ENCODE data around the gene MLLT3.

Gene MLLT3

GRCh38 chr9:20373263-20373662 lies 249.0 kb downstream of the MLLT3 start:
- peak; percentile 25 for DNase-seq

- DNase-seq, result no peak
Observed at GRCh38 chr9:20369391-20369790, 252.9 kb downstream of the MLLT3 start.

- DNase-seq, result no peak
Observed at GRCh38 chr9:20367855-20368254, 254.4 kb downstream of the MLLT3 start.

- DNase-seq, result no peak
Observed at GRCh38 chr9:20364959-20365358, 257.3 kb downstream of the MLLT3 start.

- no peak for DNase-seq
Observed at GRCh38 chr9:20363233-20363632, 259.1 kb downstream of the MLLT3 start.

GRCh38 chr9:20361656-20362570 lies 260.4 kb downstream of the MLLT3 start:
- DNase-seq, result no peak

- DNase-seq, result no peak
Observed at GRCh38 chr9:20361229-20361628, 261.1 kb downstream of the MLLT3 start.

- DNase-seq, result no peak
Observed at GRCh38 chr9:20358207-20358606, 264.1 kb downstream of the MLLT3 start.

GRCh38 chr9:20357037-20357432 lies 265.3 kb downstream of the MLLT3 start:
- DNase-seq, result no peak

- DNase-seq, result peak; percentile 73
Observed at GRCh38 chr9:20356403-20357036, 265.8 kb downstream of the MLLT3 start.

- DNase-seq, result no peak
Observed at GRCh38 chr9:20355022-20355421, 267.3 kb downstream of the MLLT3 start.

GRCh38 chr9:20353931-20354652 lies 268.2 kb downstream of the MLLT3 start:
- no peak for DNase-seq

GRCh38 chr9:20353524-20353923 lies 268.8 kb downstream of the MLLT3 start:
- no peak for DNase-seq

- no peak for DNase-seq
Observed at GRCh38 chr9:20352591-20352990, 269.7 kb downstream of the MLLT3 start.

- no peak for DNase-seq
Observed at GRCh38 chr9:20351715-20352114, 270.6 kb downstream of the MLLT3 start.

- no peak for DNase-seq
Observed at GRCh38 chr9:20349568-20349967, 272.7 kb downstream of the MLLT3 start.

GRCh38 chr9:20343325-20343724 lies 279.0 kb downstream of the MLLT3 start:
- no peak for DNase-seq

GRCh38 chr9:20340511-20340861 lies 281.8 kb downstream of the MLLT3 start:
- DNase-seq, result no peak

- no peak for DNase-seq
Observed at GRCh38 chr9:20335668-20336332, 286.5 kb downstream of the MLLT3 start.

GRCh38 chr9:20333991-20334390 lies 288.3 kb downstream of the MLLT3 start:
- DNase-seq, result no peak

- no peak for DNase-seq
Observed at GRCh38 chr9:20331095-20331685, 291.1 kb downstream of the MLLT3 start.

- DNase-seq, result no peak
Observed at GRCh38 chr9:20330688-20331087, 291.6 kb downstream of the MLLT3 start.

GRCh38 chr9:20326516-20326915 lies 295.8 kb downstream of the MLLT3 start:
- no peak for DNase-seq
